Osteocyte (in vitro differentiated cells): Measurements from ENCODE around the gene TBXAS1. TPM values are rescaled to one million over a fixed set of nuclear protein-coding genes. Genes with fewer than 3 reads are reported as not detected.

Source experiments
- DNase-seq: peaks from one replicate; pipeline ENCODE4 v3.0.0; 2021; ENCODE audit warnings: mixed read lengths; ENCODE audit not compliant: unreplicated experiment; ENCODE audit errors: extremely low spot score
- H3K27ac Mint-ChIP-seq: one replicate; pipeline ENCODE4 v1.8.0; 2021; ENCODE audit warnings: mild to moderate bottlenecking, mixed read lengths; ENCODE audit not compliant: unreplicated experiment
- H3K27me3 Mint-ChIP-seq: one replicate; pipeline ENCODE4 v1.8.0; 2021; ENCODE audit warnings: mixed read lengths; ENCODE audit not compliant: unreplicated experiment
- H3K36me3 Mint-ChIP-seq: one replicate; pipeline ENCODE4 v1.8.0; 2021; ENCODE audit warnings: mixed read lengths; ENCODE audit not compliant: unreplicated experiment
- H3K4me1 Mint-ChIP-seq: one replicate; pipeline ENCODE4 v1.8.0; 2021; ENCODE audit warnings: mixed read lengths; ENCODE audit not compliant: unreplicated experiment
- H3K4me3 Mint-ChIP-seq: one replicate; pipeline ENCODE4 v1.8.0; 2021; ENCODE audit warnings: mild to moderate bottlenecking, moderate library complexity, mixed read lengths; ENCODE audit not compliant: unreplicated experiment
- H3K9me3 Mint-ChIP-seq: one replicate; pipeline ENCODE4 v1.8.0; 2021; ENCODE audit warnings: mixed read lengths; ENCODE audit not compliant: unreplicated experiment
- CTCF ChIP-seq: fragments of 200-600 bp; sonication (generic); IDR thresholded peaks from 2 replicates; pipeline ENCODE4 v1.5.0; 2021; ENCODE audit warnings: antibody characterized with exemption, mild to moderate bottlenecking, moderate library complexity
- total RNA-seq: library from RNA; stranded (reverse); gene quantifications from 2 replicates; pipeline ENCODE4 v1.2.1, GENCODE V29; 2021

Gene TBXAS1
- total RNA-seq, 1 donor from 2014 or later: 3.5 TPM

DNA sequence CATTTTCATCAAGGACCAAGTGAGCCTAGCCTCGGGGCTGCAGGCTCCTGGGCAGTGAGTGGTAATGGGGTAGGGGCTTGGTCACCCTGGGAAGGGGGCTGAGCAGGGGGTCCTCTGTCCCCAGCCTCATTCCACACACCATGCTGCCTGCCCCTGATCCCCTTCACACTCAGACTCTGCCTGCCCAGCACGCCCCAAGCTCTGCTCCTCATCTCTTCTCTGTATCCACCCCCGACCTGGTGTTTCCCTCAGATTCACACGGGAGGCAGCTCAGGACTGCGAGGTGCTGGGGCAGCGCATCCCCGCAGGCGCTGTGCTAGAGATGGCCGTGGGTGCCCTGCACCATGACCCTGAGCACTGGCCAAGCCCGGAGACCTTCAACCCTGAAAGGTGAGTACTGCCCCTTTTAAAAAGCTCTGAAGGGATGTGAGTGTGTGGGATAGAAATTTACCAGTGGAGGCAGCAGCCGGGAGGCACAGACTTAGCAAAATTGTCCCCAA is 186.5 kb downstream of the TBXAS1 start:
- no peaks in the 10 kb centered on the region for H3K36me3 Mint-ChIP-seq
- H3K4me1 Mint-ChIP-seq: peaks cover 7% of the 10 kb centered on the region
- H3K9me3 Mint-ChIP-seq: no peaks in the 10 kb centered on the region
- no peak for TF ChIP-seq CTCF
- H3K27me3 Mint-ChIP-seq: peaks cover 25% of the 10 kb centered on the region
- no peak overlapping the region for H3K4me3 Mint-ChIP-seq
- no peak overlapping the region for H3K27ac Mint-ChIP-seq
- DNase-seq: no peak

- no peaks in the 10 kb centered on the region for H3K36me3 Mint-ChIP-seq
- TF ChIP-seq CTCF: no peak
- no peak for DNase-seq
- peaks cover 21% of the 10 kb centered on the region for H3K27me3 Mint-ChIP-seq
- peaks cover 7% of the 10 kb centered on the region for H3K4me1 Mint-ChIP-seq
- H3K27ac Mint-ChIP-seq: no peak overlapping the region
- no peak overlapping the region for H3K4me3 Mint-ChIP-seq
- no peaks in the 10 kb centered on the region for H3K9me3 Mint-ChIP-seq
Measured at GRCh38 chr7:140016540-140016939, 187.5 kb downstream of the TBXAS1 start.

DNA sequence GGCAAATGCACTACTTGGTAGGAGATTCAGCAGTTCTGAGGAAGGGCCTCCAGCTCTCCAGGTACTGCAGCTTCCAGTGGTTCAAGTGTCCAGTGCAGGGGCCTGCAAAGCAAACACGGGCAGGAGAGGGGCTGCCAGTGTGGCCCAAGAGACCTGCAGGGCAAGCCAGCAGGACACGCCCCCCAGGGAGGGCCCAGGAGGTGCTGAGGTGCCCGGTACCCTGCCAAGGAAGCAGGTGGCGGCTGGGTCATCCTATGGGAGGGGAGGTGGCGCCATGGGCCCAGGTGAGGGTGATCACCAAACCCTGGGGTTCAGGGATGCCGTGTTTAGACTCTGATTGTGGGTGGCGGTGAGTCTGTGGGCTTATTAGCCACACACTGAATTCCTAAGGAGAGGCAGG is 188.0 kb downstream of the TBXAS1 start:
- Mint-ChIP-seq H3K27ac (no peak overlapping the region), H3K4me3 (no peak overlapping the region), H3K36me3 (no peaks in the 10 kb centered on the region), H3K9me3 (no peaks in the 10 kb centered on the region), H3K4me1 (peaks cover 10% of the 10 kb centered on the region), H3K27me3 (peaks cover 18% of the 10 kb centered on the region)
- no peak for TF ChIP-seq CTCF
- no peak for DNase-seq

DNA sequence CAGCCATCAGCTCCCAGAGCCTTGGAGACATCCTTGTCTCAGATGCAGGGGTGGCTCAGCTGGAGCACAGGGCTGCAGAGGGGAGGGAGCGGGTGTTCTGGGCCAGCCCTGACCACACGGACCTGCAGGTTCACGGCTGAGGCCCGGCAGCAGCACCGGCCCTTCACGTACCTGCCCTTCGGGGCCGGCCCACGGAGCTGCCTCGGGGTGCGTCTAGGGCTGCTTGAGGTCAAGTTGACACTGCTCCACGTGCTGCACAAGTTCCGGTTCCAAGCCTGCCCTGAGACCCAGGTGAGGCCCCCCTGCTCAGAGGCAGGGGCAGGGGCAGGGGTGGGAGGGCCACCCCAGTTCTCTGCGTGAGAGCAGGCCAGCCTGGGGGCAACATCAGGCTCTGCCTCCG is 188.5 kb downstream of the TBXAS1 start:
- Mint-ChIP-seq H3K4me3 (no peak overlapping the region), H3K9me3 (no peaks in the 10 kb centered on the region), H3K4me1 (peaks cover 15% of the 10 kb centered on the region), H3K27ac (no peak overlapping the region), H3K36me3 (no peaks in the 10 kb centered on the region), H3K27me3 (peaks cover 14% of the 10 kb centered on the region)
- no peak for DNase-seq
- no peak for TF ChIP-seq CTCF

DNA sequence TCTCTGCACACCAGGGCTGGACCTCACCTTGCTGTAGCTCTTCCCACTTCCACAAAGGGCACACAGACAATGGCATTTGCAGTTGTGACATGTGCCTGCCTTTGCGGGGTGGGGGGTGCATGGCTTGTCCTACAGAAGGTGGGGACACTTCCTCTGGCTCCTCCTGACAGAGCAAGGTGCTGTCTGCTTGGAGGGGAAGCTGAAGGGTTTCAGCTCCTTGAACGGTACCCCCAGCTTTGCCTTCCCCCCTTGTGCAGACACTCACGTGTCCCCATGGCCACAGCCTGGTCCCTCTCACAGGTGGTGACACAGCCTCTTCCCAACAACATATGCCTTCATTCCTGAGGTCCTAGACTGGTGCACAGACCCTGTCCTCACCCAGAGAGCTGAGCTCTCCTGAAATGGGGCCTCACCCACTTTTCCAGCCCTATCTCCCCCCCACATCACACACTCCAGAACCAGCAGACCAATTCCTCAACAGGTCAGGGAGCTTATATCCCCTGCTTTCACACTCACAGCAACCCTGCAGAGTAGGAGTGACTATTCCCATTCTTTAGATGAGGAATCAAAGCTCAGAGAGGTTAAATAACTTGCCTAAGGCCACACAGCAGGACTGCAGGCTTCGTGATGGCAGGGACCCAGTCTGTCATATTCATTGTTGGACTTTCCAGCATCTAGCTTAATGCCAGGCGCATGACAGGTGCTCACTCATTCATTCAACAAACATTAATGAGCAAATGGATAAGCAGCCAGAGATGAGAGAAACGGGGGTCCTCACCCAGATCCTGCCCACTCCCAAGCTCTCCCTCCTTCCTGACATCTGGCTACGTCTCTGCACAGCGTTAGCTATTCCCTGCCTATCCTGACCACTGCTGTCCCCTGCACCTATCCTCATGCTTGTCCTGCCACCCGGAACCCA is 189.3 kb downstream of the TBXAS1 start:
- Mint-ChIP-seq H3K4me3 (no peak overlapping the region), H3K36me3 (no peaks in the 10 kb centered on the region), H3K9me3 (no peaks in the 10 kb centered on the region), H3K4me1 (peaks cover 22% of the 10 kb centered on the region), H3K27ac (no peak overlapping the region), H3K27me3 (peaks cover 7% of the 10 kb centered on the region)
- no peak for DNase-seq
- no peak for TF ChIP-seq CTCF
